ENCODE results near the gene TFEC.

The TFEC gene

DNA sequence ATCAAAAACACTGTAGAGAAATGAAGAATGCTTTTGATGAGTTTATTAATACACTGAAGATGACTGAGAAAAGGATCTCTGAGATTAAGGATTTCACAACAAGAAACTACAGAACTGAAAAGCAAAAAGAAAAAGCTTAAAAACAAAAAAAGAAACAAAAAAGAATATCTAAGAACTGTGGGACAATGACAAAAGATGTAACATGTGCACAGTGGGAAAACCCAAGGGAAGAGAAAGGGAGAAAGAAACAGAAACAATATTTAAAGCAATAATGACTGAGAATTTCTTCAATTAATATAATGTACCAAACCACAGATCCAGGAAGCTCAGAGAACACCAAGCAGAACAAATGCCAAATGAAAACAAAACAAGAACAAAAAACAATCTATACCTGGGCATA, 42.2 kb downstream of the TFEC start:
- DNase-seq (ENCODE audit: extremely low read depth, low read depth): no peak
- TF ChIP-seq, protein P1, sequence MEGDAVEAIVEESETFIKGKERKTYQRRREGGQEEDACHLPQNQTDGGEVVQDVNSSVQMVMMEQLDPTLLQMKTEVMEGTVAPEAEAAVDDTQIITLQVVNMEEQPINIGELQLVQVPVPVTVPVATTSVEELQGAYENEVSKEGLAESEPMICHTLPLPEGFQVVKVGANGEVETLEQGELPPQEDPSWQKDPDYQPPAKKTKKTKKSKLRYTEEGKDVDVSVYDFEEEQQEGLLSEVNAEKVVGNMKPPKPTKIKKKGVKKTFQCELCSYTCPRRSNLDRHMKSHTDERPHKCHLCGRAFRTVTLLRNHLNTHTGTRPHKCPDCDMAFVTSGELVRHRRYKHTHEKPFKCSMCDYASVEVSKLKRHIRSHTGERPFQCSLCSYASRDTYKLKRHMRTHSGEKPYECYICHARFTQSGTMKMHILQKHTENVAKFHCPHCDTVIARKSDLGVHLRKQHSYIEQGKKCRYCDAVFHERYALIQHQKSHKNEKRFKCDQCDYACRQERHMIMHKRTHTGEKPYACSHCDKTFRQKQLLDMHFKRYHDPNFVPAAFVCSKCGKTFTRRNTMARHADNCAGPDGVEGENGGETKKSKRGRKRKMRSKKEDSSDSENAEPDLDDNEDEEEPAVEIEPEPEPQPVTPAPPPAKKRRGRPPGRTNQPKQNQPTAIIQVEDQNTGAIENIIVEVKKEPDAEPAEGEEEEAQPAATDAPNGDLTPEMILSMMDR (IDR thresholded peaks at IDR 0.05; ENCODE audit: low read depth, low read length): no peak

DNA sequence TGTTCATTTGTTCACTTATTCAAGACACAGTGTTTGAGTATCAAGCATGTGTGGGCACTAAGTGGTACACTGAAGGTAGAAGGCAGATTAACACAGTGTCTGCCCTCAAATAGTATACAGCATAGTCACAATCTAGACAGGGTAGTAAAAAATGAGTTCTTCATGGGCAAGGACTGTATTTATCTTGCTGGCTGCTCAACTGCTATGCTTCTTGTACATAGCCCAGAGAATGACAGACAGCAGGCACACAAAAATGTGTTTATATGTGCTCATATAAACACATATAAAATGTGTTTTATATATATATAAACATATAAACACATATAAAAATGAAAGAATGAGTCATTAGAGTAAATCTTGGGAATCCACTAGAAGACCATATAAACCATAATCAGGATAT, 43.1 kb downstream of the TFEC start:
- TF ChIP-seq, protein P1 (IDR thresholded peaks at IDR 0.05; ENCODE audit: low read depth, low read length): no peak
- no peak for DNase-seq (ENCODE audit: extremely low read depth, low read depth)

DNA sequence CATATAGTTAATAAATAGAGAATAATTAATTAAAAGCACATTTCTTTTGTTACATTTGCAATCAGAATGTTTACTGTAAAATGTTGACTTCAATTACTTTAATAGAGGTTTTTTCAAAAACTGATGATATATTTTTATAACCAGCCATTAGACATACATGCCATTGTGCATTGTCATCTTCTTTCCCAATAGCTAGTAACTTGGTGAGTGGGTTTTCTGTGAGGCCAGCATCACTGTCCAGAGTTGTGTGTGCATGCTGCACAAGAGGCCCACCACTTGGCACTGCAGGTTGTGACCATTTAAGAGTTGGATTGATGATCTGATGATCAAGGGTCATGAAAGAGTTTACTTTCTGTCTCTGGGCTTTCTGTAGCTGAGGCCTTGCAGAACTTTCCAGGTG, 46.5 kb downstream of the TFEC start:
- DNase-seq (ENCODE audit: extremely low read depth, low read depth): no peak
- TF ChIP-seq, protein P1 (IDR thresholded peaks at IDR 0.05; ENCODE audit: low read depth, low read length): no peak

DNA sequence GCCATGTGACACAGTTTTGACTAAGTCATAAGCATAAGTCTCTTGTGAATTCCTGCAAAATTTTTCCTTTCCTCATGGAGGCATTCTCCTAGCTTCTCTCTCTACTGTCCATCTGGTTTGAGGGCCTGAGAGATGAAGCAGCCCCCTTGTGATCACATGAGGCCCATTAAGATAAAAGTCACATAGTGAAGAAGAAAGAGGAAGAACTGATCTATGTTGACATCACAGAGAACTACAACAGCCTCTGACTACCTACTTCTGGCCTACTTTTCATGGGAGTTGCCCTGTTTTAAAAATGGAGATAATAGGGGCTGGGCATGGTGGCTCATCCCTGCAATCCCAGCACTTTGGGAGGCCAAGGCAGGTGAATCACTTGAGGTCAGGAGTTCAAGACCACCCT, 50.4 kb downstream of the TFEC start:
- DNase-seq (ENCODE audit: extremely low read depth, low read depth): no peak
- TF ChIP-seq, protein P1 (IDR thresholded peaks at IDR 0.05; ENCODE audit: low read depth, low read length): no peak

DNA sequence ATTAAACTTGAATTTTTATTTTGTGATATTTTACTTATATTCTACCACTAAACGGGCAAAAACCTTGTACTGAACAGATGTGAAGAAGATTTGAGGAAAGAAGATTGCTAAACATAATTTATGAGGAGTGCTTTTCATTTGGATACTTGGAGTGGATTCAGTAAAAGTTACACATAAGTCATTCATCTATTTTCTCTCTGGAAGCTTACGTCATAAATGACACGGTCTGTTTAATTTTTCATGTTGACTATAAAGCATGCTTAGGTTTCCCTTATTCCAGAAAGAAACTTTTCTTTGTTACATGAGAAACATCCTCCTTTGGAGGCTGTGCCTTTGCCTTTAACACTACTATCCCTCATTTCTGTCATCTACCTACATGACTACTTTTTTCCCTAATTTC, 53.9 kb downstream of the TFEC start:
- DNase-seq (ENCODE audit: extremely low read depth, low read depth): no peak
- TF ChIP-seq, protein P1 (IDR thresholded peaks at IDR 0.05; ENCODE audit: low read depth, low read length): no peak

DNA sequence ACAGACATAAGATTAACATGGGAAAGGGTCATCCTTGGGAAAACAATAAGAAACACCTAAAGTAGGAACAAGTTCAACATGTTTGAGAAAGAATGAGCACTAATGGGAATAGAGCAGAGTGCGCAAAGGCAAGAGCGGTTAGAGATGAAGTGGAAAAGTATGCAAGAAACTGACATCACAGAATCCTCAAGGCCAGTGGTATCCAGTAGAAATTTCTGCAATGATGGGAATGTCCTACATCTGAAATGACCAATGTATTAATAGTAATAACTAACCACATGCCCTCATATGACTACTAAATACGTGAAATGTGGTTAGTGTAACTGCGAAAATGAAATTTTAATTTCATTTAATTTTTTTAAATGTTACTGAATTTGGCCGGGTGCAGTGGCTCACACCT, 54.8 kb downstream of the TFEC start:
- TF ChIP-seq, protein P1 (IDR thresholded peaks at IDR 0.05; ENCODE audit: low read depth, low read length): no peak
- DNase-seq (ENCODE audit: extremely low read depth, low read depth): no peak

DNA sequence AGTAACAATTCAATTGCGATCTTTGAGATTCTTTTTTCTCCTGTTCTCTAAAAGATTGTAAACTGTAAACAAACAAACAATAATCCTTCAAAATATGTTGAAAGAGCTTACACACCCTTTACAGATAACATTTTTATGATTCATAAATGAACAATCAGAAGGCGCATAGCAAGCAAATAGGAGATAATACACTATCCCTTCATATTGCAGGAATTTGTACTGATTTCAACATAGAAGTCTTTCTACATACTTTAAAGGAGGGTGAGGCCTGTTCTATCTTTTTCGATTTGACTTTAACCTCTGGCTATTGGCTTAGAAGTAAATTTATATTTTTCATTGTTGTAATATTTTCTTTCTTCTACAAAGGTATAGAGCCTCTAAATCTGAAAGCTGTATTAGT, 57.2 kb downstream of the TFEC start:
- TF ChIP-seq, protein P1 (IDR thresholded peaks at IDR 0.05; ENCODE audit: low read depth, low read length): no peak
- no peak for DNase-seq (ENCODE audit: extremely low read depth, low read depth)

Measured in AG09319 (cell line).